K562 (cell line): ENCODE data around the gene ANKRD13D. TPM values are rescaled to one million over a fixed set of nuclear protein-coding genes. Genes with fewer than 3 reads are reported as not detected.

Source experiments
- ARID1B ChIP-seq: fragments of 450-650 bp; IDR thresholded peaks from 2 replicates; pipeline ENCODE4 v1.6.1; 2016; ENCODE audit warnings: antibody characterized with exemption, mild to moderate bottlenecking, inconsistent platforms
- ATF3 ChIP-seq, 2 experiments: fragments of 450-650 bp in 1 of 2; sonication (generic) in 1 of 2; formaldehyde crosslinking in 1 of 2; IDR thresholded peaks in 1 of 2; conservative IDR thresholded peaks in 1 of 2; 2 replicates each; pipeline versions ENCODE4 v1.6.1 to v1.8.1; 2016 to 2023; ENCODE audit warnings: mild to moderate bottlenecking in 2 of 2, moderate library complexity in 2 of 2, inconsistent platforms in 1 of 2, missing genetic modification reagents in 1 of 2
- C11orf30 ChIP-seq: fragments of 450-650 bp; IDR thresholded peaks from 2 replicates; pipeline ENCODE4 v1.6.1; 2016; ENCODE audit warnings: low read depth, mild to moderate bottlenecking
- CTBP1 ChIP-seq: fragments of 450-650 bp; IDR thresholded peaks from 2 replicates; pipeline ENCODE4 v1.6.1; 2016; ENCODE audit warnings: borderline replicate concordance
- CUX1 ChIP-seq: fragments of 200-800 bp; sonication (Bioruptor generic); IDR thresholded peaks from 2 replicates; pipeline ENCODE4 v1.6.1; 2016; ENCODE audit warnings: missing genetic modification characterization, missing compliant biosample characterization
- DLX4 ChIP-seq: fragments of 250-450 bp; sonication (Bioruptor Pico); IDR thresholded peaks from 2 replicates; pipeline ENCODE4 v1.6.1; 2021; ENCODE audit warnings: mild to moderate bottlenecking
- ELF1 ChIP-seq: fragments of 200-800 bp; sonication (Bioruptor generic); IDR thresholded peaks from 2 replicates; pipeline ENCODE4 v1.6.1; 2016; ENCODE audit warnings: missing genetic modification characterization, missing compliant biosample characterization
- HDAC2 ChIP-seq: fragments of 450-650 bp; IDR thresholded peaks from 2 replicates; pipeline ENCODE4 v1.6.1; 2016; ENCODE audit warnings: mild to moderate bottlenecking
- HLTF ChIP-seq: fragments of 450-650 bp; IDR thresholded peaks from 2 replicates; pipeline ENCODE4 v1.6.1; 2016
- KDM5B ChIP-seq: fragments of 200-600 bp; sonication (generic); IDR thresholded peaks from 2 replicates; pipeline ENCODE4 v1.6.1; 2012; ENCODE audit warnings: low read depth, mild to moderate bottlenecking, moderate library complexity, low read length, control low read depth, inconsistent platforms; ENCODE audit not compliant: insufficient replicate concordance
- MAFK ChIP-seq: IDR thresholded peaks from 2 replicates; pipeline ENCODE4 v1.6.1; 2011; ENCODE audit warnings: low read length, improper control_type of control experiment
- ZKSCAN8 ChIP-seq: fragments of 200-800 bp; sonication (Bioruptor generic); IDR thresholded peaks from 2 replicates; pipeline ENCODE4 v1.6.1; 2016; ENCODE audit warnings: missing genetic modification characterization, missing compliant biosample characterization
- ZNF143 ChIP-seq: sonication (generic); formaldehyde crosslinking; IDR thresholded peaks from 2 replicates; pipeline ENCODE4 v1.9.0; 2022; ENCODE audit warnings: mild to moderate bottlenecking, missing genetic modification reagents
- ZNF146 ChIP-seq: IDR thresholded peaks from one replicate; pipeline ENCODE4 v1.6.1; 2018; ENCODE audit warnings: missing compliant biosample characterization; ENCODE audit not compliant: unreplicated experiment
- ZNF224 ChIP-seq: sonication (generic); formaldehyde crosslinking; IDR thresholded peaks from 2 replicates; pipeline ENCODE4 v1.8.0; 2022; ENCODE audit warnings: mild to moderate bottlenecking, missing genetic modification reagents
- ZNF76 ChIP-seq: fragments of 250-450 bp; sonication (Bioruptor Pico); IDR thresholded peaks from 2 replicates; pipeline ENCODE4 v1.4.0; 2020; ENCODE audit warnings: mild to moderate bottlenecking, moderate library complexity, borderline replicate concordance
- polyA plus RNA-seq, 8 experiments: library from polyadenylated mRNA; depleted of rRNA in 4 of 8; stranded (reverse) in 5 of 8; unstranded in 3 of 8; fragments of >200 nt; fragmentation: Nextera tagmentation in 2 of 8; fragmentation: Illumina TruSeq in 1 of 8; extraction: Ambion mirVana in 2 of 8; extraction: Trizol in 1 of 8; gene quantifications; 2 replicates each; pipeline versions ENCODE4 v1.2.1 to v1.2.3, GENCODE V29; 2011 to 2014; ENCODE audit warnings: inconsistent platforms in 1 of 8, missing spikeins in 1 of 8
- total RNA-seq, 7 experiments: library from RNA; depleted of rRNA in 6 of 7; stranded (reverse); fragments of >200 nt in 6 of 7; fragmentation: Illumina TruSeq in 2 of 7; extraction: Trizol in 2 of 7; gene quantifications; 2 replicates each; pipeline versions ENCODE4 v1.2.1 to v1.2.3, GENCODE V29; 2011 to 2021; ENCODE audit warnings: low replicate concordance in 1 of 7
- TF ChIP-seq, protein P1 (sequence below): fragments of 450-650 bp; IDR thresholded peaks from 2 replicates; pipeline ENCODE4 v1.6.1; 2018; ENCODE audit not compliant: partially characterized antibody

Gene ANKRD13D
- total and polyA plus RNA-seq, 9 of the 15 experiments (the other 6 are each of a cell fraction or from before 2014, with no cell fraction given) = 0.94 to 40.9 (median 22.4) TPM

GRCh38 chr11:67239783-67240575, 49.1 kb upstream of the ANKRD13D start (continued):
- TF ChIP-seq ATF3 (IDR thresholded peaks at IDR 0.05) (peak; percentile 43; the same call in 1 of the 2 replicates), ATF3 (CRISPR knock-in tag; conservative IDR thresholded peaks at IDR 0.05) (peak; percentile 73; the same call in 1 of the 2 replicates), ZNF146 (CRISPR knock-in tag) (no peak), CUX1 (CRISPR knock-in tag) (no peak), KDM5B (peak; percentile 95), ZKSCAN8 (CRISPR knock-in tag) (no peak), ZNF143 (CRISPR knock-in tag) (peak; percentile 76), ZNF224 (CRISPR knock-in tag) (no peak), MAFK (peak; percentile 69; the same call in 1 of the 2 replicates), C11orf30 (peak; percentile 91), HLTF (0 out of 2 replicates have a peak, but pooled peaks have one; percentile 41), DLX4 (CRISPR knock-in tag) (no peak), ELF1 (tag) (peak; percentile 52; the same call in 1 of the 2 replicates), CTBP1 (no peak), ZNF76 (CRISPR knock-in tag) (0 out of 2 replicates have a peak, but pooled peaks have one; percentile 15), ARID1B (0 out of 2 replicates have a peak, but pooled peaks have one; percentile 0), HDAC2 (peak; percentile 63; the same call in 1 of the 2 replicates)
- TF ChIP-seq, protein P1, sequence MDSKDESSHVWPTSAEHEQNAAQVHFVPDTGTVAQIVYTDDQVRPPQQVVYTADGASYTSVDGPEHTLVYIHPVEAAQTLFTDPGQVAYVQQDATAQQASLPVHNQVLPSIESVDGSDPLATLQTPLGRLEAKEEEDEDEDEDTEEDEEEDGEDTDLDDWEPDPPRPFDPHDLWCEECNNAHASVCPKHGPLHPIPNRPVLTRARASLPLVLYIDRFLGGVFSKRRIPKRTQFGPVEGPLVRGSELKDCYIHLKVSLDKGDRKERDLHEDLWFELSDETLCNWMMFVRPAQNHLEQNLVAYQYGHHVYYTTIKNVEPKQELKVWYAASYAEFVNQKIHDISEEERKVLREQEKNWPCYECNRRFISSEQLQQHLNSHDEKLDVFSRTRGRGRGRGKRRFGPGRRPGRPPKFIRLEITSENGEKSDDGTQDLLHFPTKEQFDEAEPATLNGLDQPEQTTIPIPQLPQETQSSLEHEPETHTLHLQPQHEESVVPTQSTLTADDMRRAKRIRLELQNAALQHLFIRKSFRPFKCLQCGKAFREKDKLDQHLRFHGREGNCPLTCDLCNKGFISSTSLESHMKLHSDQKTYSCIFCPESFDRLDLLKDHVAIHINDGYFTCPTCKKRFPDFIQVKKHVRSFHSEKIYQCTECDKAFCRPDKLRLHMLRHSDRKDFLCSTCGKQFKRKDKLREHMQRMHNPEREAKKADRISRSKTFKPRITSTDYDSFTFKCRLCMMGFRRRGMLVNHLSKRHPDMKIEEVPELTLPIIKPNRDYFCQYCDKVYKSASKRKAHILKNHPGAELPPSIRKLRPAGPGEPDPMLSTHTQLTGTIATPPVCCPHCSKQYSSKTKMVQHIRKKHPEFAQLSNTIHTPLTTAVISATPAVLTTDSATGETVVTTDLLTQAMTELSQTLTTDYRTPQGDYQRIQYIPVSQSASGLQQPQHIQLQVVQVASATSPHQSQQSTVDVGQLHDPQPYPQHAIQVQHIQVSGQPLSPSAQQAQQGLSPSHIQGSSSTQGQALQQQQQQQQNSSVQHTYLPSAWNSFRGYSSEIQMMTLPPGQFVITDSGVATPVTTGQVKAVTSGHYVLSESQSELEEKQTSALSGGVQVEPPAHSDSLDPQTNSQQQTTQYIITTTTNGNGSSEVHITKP = peak; percentile 53
